ENCODE data around the gene FOXD2. TPM values are rescaled to one million over a fixed set of nuclear protein-coding genes. Genes with fewer than 3 reads are reported as not detected.

The FOXD2 gene
- polyA plus RNA-seq, 2 of the 4 experiments (the other 2 are of a cell fraction) = 0.13 to 0.35 TPM

- Histone ChIP-seq H3K27ac (no peak overlapping the region), H3K4me1 (no peaks in the 10 kb centered on the region), H3K9me3 (no peaks in the 10 kb centered on the region), H3K4me2 (no peak overlapping the region), H3K4me3 (no peak overlapping the region)
- no peak for FAIRE-seq
- no peak for ATAC-seq
- DNase-seq (ENCODE audit: low read depth in 1 of 2, low spot score in 1 of 2) = no peak
- no peak for TF ChIP-seq RFX5 (IDR thresholded peaks at IDR 0.05)
- TF ChIP-seq HES2 (IDR thresholded peaks at IDR 0.05) = no peak
- no peak for TF ChIP-seq MYC (IDR thresholded peaks at IDR 0.05; ENCODE audit: borderline replicate concordance, low read length)
- TF ChIP-seq SREBF2 (IDR thresholded peaks at IDR 0.05) = no peak
- TF ChIP-seq CTCF (IDR thresholded peaks at IDR 0.05) = no peak
- TF ChIP-seq PHF8 (IDR thresholded peaks at IDR 0.05; ENCODE audit: borderline replicate concordance, low read depth) = no peak
- ChIA-PET POLR2A (no interaction called here), CTCF (interaction anchor here (0.6 to 4.5 kb wide), 11 partner anchors 8 to 366 kb away, joined by 3 to 34 read pairs (median 11); partner anchors contain the start of gene FOXD2)
- WGBS (ENCODE audit: missing lambda C conversion rate) = 47% methylated on average over 2 of the region's 2 CpGs
Measured at GRCh38 chr1:47389731-47390130, 48.1 kb upstream of the FOXD2 start.

GRCh38 chr1:47390843-47391242, 47.0 kb upstream of the FOXD2 start:
- no peak for ATAC-seq
- CTCF ChIA-PET = interaction anchor here (2.9 to 4.5 kb wide), 5 partner anchors 30 to 337 kb away, joined by 11 to 34 read pairs (median 15); partner anchors contain the start of gene FOXD2
- no peak for FAIRE-seq
- WGBS (ENCODE audit: missing lambda C conversion rate) = 97% methylated on average over 2 of the region's 2 CpGs
- no peaks in the 10 kb centered on the region for H3K4me1 ChIP-seq
- no peak overlapping the region for H3K27ac ChIP-seq
- H3K9me3 ChIP-seq = no peaks in the 10 kb centered on the region
- no peak overlapping the region for H3K4me3 ChIP-seq
- DNase-seq (ENCODE audit: low read depth in 1 of 2, low spot score in 1 of 2) = no peak
- POLR2A ChIA-PET = no interaction called here
- no peak overlapping the region for H3K4me2 ChIP-seq
- TF ChIP-seq PBX3 (IDR thresholded peaks at IDR 0.05) (no peak), RFX5 (IDR thresholded peaks at IDR 0.05) (no peak), ZFP36 (IDR thresholded peaks at IDR 0.05; ENCODE audit: borderline replicate concordance, partially characterized antibody) (no peak), E2F6 (IDR thresholded peaks at IDR 0.05; ENCODE audit: borderline replicate concordance, low read depth) (no peak), EHMT2 (IDR thresholded peaks at IDR 0.05; ENCODE audit: low read depth) (no peak), BCL3 (IDR thresholded peaks at IDR 0.05) (no peak), HEYL (CRISPR knock-in tag; IDR thresholded peaks at IDR 0.05) (no peak), RAD21 (conservative IDR thresholded peaks at IDR 0.05 in 1 of 2, IDR thresholded peaks at IDR 0.05 in 1 of 2) (no peak), EHF (CRISPR knock-in tag; IDR thresholded peaks at IDR 0.05) (no peak), CHD2 (IDR thresholded peaks at IDR 0.05; ENCODE audit: low read length, partially characterized antibody) (no peak), GATA3 (IDR thresholded peaks at IDR 0.05; ENCODE audit: borderline replicate concordance) (no peak), MAX (IDR thresholded peaks at IDR 0.05) (no peak), NPAS2 (CRISPR knock-in tag; IDR thresholded peaks at IDR 0.05; ENCODE audit: borderline replicate concordance) (no peak), RARB (CRISPR knock-in tag; IDR thresholded peaks at IDR 0.05) (no peak), CBX8 (IDR thresholded peaks at IDR 0.05) (no peak), CHD4 (IDR thresholded peaks at IDR 0.05; ENCODE audit: borderline replicate concordance) (no peak)

Measured in A549 (cell line).